Prostate gland (tissue), 2 donors: ENCODE results near the gene STIM1.

ENCODE experiments used
- POLR2A ChIP-seq: fragments of 450-650 bp; IDR thresholded peaks from one replicate; pipeline ENCODE4 v1.6.1; 2016; ENCODE audit warnings: antibody characterized with exemption, mild to moderate bottlenecking
- POLR2AphosphoS5 ChIP-seq: sonication (generic); formaldehyde crosslinking; IDR thresholded peaks from one replicate; pipeline ENCODE4 v1.6.1; 2017; ENCODE audit warnings: antibody characterized with exemption
- TF ChIP-seq, protein P1 (sequence below), 4 experiments: fragments of 200-600 bp in 2 of 4; fragments of 450-650 bp in 2 of 4; sonication (generic) in 2 of 4; IDR thresholded peaks; 1 replicate in 3 of 4; 2 replicates in 1 of 4; pipeline ENCODE4 v1.5.1; 2016 to 2019; ENCODE audit warnings: antibody characterized with exemption in 4 of 4, mild to moderate bottlenecking in 2 of 4, moderate library complexity in 2 of 4

DNA sequence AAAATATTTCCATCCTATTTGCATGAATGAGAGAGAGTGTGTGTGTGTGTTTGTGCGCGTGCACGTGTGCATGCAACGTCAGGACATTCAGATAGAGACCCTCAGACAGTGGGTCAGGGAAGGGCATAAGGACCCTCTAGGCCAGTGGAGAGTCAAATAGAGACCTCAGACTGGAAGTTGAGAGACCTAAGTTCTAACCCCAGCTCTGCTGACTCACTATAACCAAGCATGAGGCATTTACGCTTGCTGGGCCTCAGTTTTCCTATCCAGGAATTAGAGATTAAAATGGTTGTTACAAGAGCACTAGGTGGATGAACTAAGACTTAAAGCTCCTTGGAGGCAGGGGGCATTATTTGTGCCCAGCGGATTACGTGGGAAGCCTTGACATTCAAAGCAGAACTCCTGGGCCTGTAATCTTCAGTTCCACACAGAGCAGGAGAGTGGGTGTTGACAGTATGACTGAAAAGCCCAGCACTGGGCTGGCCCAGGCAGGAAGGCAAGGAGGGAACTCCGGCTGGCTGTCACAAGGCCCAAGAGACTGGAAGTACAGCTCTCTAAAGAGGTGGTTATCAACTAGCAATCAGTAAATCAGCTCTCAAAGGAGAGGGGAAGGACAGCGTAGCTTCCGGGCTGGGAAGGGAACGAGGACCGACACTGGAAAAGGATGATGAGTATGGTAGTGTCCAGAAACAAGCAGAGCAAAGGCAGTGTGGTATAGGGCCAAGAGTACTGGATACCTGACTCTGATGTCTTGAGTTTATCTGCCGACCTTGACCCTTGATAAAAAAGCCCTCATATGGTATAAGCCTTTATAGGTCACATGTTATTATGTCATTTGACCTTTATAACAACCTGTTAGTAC lies 23.9 kb upstream of the STIM1 start:
- TF ChIP-seq POLR2A (no peak), POLR2AphosphoS5 (no peak)
- TF ChIP-seq, protein P1, sequence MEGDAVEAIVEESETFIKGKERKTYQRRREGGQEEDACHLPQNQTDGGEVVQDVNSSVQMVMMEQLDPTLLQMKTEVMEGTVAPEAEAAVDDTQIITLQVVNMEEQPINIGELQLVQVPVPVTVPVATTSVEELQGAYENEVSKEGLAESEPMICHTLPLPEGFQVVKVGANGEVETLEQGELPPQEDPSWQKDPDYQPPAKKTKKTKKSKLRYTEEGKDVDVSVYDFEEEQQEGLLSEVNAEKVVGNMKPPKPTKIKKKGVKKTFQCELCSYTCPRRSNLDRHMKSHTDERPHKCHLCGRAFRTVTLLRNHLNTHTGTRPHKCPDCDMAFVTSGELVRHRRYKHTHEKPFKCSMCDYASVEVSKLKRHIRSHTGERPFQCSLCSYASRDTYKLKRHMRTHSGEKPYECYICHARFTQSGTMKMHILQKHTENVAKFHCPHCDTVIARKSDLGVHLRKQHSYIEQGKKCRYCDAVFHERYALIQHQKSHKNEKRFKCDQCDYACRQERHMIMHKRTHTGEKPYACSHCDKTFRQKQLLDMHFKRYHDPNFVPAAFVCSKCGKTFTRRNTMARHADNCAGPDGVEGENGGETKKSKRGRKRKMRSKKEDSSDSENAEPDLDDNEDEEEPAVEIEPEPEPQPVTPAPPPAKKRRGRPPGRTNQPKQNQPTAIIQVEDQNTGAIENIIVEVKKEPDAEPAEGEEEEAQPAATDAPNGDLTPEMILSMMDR (IDR thresholded peaks at IDR 0.05) = no peak
